ENCODE measurements around the gene KIAA1671. TPM values are rescaled to one million over a fixed set of nuclear protein-coding genes. Genes with fewer than 3 reads are reported as not detected.
A peak's percentile ranks its signal among the peaks of the same experiment; 100 is the strongest.

Gene KIAA1671
- total and polyA plus RNA-seq, 2 of the 13 experiments (the other 11 are each of a cell fraction or from before 2014, with no cell fraction given) = 13.5 to 13.6 TPM

DNA sequence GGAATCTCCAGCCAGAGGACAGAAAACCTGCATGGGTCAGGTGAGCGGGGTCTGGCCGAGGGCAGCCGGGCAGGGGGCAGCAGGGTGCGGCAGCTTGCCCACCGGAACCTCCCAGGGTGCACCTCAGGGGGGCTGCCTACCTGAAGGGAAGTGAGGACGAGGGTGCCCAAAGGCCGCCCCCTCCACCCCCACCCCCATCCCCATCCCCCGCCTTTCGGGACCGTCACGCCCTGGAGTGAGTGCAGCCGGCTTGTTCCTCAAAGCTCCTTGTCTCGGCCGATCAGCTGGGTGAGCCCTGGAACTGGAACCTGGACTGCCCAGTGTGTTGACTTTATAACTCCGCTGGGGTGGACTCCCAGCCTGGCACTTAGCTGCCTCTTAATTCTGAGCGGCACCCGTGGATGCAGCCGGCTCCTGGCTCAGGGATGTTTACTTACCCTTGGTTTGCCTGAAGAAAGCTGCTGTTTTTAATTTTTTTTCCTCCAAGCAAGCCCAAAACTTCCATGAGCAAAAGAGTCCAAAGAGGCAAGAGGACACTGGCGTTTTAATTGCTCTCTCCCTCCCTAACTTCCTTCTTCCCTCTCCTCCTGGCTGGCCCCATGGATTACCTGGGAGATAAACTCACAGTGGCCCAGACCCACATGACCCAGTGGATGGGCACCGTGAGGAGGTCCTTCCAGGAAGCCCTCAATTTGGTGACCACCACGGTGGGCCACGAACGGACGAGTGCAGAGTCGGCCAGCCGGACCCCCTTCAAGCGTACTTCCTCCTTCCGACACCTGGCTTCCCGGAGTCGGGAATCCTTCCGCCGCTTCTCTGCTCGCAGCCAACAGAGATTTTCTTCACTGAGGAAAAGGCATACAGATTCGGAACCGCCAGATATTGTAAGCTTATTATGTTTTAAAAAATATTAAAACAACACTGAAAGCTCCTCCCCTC lies 159.3 kb downstream of the KIAA1671 start (continued):
- TF ChIP-seq KDM5B (CRISPR knock-in tag; IDR thresholded peaks at IDR 0.05; ENCODE audit: borderline replicate concordance) (0 out of 2 replicates have a peak, but pooled peaks have one; percentile 3), PHF20 (CRISPR knock-in tag; IDR thresholded peaks at IDR 0.05) (0 out of 2 replicates have a peak, but pooled peaks have one; percentile 32), ATF7 (IDR thresholded peaks at IDR 0.05) (no peak), ATF7 (CRISPR knock-in tag; IDR thresholded peaks at IDR 0.05) (no peak), ZNF780A (CRISPR knock-in tag; IDR thresholded peaks at IDR 0.05) (no peak), TSC22D2 (CRISPR knock-in tag; IDR thresholded peaks at IDR 0.05; ENCODE audit: borderline replicate concordance) (no peak), ZBTB38 (CRISPR knock-in tag; IDR thresholded peaks at IDR 0.05) (no peak), CBX2 (IDR thresholded peaks at IDR 0.05; ENCODE audit: low read depth, low read length) (no peak), CBX2 (CRISPR knock-in tag; IDR thresholded peaks at IDR 0.05; ENCODE audit: low read depth) (no peak), TCF7 (IDR thresholded peaks at IDR 0.05; ENCODE audit: low read depth) (0 out of 2 replicates have a peak, but pooled peaks have one; percentile 1), NFIB (CRISPR knock-in tag; IDR thresholded peaks at IDR 0.05; ENCODE audit: borderline replicate concordance) (no peak), GATAD2A (CRISPR knock-in tag; IDR thresholded peaks at IDR 0.05) (0 out of 2 replicates have a peak, but pooled peaks have one; percentile 14), ZZZ3 (CRISPR knock-in tag; IDR thresholded peaks at IDR 0.05; ENCODE audit: borderline replicate concordance) (no peak), RARA (CRISPR knock-in tag; IDR thresholded peaks at IDR 0.05) (peak; percentile 52; the same call in 1 of the 2 replicates), ZFP82 (CRISPR knock-in tag; IDR thresholded peaks at IDR 0.05; ENCODE audit: borderline replicate concordance) (0 out of 2 replicates have a peak, but pooled peaks have one; percentile 19), MED13 (CRISPR knock-in tag; IDR thresholded peaks at IDR 0.05) (0 out of 2 replicates have a peak, but pooled peaks have one; percentile 2)
- TF ChIP-seq, protein P1, sequence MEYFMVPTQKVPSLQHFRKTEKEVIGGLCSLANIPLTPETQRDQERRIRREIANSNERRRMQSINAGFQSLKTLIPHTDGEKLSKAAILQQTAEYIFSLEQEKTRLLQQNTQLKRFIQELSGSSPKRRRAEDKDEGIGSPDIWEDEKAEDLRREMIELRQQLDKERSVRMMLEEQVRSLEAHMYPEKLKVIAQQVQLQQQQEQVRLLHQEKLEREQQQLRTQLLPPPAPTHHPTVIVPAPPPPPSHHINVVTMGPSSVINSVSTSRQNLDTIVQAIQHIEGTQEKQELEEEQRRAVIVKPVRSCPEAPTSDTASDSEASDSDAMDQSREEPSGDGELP (IDR thresholded peaks at IDR 0.05; ENCODE audit: borderline replicate concordance, low read depth) = peak; percentile 60; the same call in 1 of the 2 replicates
- TF ChIP-seq, protein P2, sequence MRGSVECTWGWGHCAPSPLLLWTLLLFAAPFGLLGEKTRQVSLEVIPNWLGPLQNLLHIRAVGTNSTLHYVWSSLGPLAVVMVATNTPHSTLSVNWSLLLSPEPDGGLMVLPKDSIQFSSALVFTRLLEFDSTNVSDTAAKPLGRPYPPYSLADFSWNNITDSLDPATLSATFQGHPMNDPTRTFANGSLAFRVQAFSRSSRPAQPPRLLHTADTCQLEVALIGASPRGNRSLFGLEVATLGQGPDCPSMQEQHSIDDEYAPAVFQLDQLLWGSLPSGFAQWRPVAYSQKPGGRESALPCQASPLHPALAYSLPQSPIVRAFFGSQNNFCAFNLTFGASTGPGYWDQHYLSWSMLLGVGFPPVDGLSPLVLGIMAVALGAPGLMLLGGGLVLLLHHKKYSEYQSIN (CRISPR knock-in tag; IDR thresholded peaks at IDR 0.05; ENCODE audit: borderline replicate concordance) = no peak
- TF ChIP-seq, protein P3, sequence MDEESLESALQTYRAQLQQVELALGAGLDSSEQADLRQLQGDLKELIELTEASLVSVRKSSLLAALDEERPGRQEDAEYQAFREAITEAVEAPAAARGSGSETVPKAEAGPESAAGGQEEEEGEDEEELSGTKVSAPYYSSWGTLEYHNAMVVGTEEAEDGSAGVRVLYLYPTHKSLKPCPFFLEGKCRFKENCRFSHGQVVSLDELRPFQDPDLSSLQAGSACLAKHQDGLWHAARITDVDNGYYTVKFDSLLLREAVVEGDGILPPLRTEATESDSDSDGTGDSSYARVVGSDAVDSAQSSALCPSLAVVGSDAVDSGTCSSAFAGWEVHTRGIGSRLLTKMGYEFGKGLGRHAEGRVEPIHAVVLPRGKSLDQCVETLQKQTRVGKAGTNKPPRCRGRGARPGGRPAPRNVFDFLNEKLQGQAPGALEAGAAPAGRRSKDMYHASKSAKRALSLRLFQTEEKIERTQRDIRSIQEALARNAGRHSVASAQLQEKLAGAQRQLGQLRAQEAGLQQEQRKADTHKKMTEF (CRISPR knock-in tag; IDR thresholded peaks at IDR 0.05) = no peak
- TF ChIP-seq, protein P4, sequence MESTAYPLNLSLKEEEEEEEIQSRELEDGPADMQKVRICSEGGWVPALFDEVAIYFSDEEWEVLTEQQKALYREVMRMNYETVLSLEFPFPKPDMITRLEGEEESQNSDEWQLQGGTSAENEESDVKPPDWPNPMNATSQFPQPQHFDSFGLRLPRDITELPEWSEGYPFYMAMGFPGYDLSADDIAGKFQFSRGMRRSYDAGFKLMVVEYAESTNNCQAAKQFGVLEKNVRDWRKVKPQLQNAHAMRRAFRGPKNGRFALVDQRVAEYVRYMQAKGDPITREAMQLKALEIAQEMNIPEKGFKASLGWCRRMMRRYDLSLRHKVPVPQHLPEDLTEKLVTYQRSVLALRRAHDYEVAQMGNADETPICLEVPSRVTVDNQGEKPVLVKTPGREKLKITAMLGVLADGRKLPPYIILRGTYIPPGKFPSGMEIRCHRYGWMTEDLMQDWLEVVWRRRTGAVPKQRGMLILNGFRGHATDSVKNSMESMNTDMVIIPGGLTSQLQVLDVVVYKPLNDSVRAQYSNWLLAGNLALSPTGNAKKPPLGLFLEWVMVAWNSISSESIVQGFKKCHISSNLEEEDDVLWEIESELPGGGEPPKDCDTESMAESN (CRISPR knock-in tag; conservative IDR thresholded peaks at IDR 0.05) = 0 out of 2 replicates have a peak, but pooled peaks have one; percentile 20
- TF ChIP-seq, protein P5, sequence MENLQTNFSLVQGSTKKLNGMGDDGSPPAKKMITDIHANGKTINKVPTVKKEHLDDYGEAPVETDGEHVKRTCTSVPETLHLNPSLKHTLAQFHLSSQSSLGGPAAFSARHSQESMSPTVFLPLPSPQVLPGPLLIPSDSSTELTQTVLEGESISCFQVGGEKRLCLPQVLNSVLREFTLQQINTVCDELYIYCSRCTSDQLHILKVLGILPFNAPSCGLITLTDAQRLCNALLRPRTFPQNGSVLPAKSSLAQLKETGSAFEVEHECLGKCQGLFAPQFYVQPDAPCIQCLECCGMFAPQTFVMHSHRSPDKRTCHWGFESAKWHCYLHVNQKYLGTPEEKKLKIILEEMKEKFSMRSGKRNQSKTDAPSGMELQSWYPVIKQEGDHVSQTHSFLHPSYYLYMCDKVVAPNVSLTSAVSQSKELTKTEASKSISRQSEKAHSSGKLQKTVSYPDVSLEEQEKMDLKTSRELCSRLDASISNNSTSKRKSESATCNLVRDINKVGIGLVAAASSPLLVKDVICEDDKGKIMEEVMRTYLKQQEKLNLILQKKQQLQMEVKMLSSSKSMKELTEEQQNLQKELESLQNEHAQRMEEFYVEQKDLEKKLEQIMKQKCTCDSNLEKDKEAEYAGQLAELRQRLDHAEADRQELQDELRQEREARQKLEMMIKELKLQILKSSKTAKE (CRISPR knock-in tag; IDR thresholded peaks at IDR 0.05; ENCODE audit: borderline replicate concordance) = 0 out of 2 replicates have a peak, but pooled peaks have one; percentile 55
